Chondrocyte (in vitro differentiated cells): ENCODE data around the gene DEGS2. TPM values are rescaled to one million over a fixed set of nuclear protein-coding genes. Genes with fewer than 3 reads are reported as not detected.

Experiments used
- DNase-seq: peaks from one replicate; pipeline ENCODE4 v3.0.0; 2021; ENCODE audit warnings: mixed read lengths, low spot score
- H3K27ac Mint-ChIP-seq: one replicate; pipeline ENCODE4 v1.8.0; 2021; ENCODE audit warnings: mild to moderate bottlenecking, moderate library complexity, mixed read lengths; ENCODE audit not compliant: unreplicated experiment
- H3K27me3 Mint-ChIP-seq: 2 replicates; pipeline ENCODE4 v1.8.0; 2021; ENCODE audit warnings: low read depth, mixed read lengths
- H3K36me3 Mint-ChIP-seq: 2 replicates; pipeline ENCODE4 v1.8.0; 2021; ENCODE audit warnings: low read depth, mixed read lengths
- H3K4me1 Mint-ChIP-seq: 2 replicates; pipeline ENCODE4 v1.8.0; 2021; ENCODE audit warnings: low read depth, mild to moderate bottlenecking, mixed read lengths
- H3K4me3 Mint-ChIP-seq: one replicate; pipeline ENCODE4 v1.8.0; 2021; ENCODE audit warnings: mild to moderate bottlenecking, moderate library complexity, mixed read lengths; ENCODE audit not compliant: unreplicated experiment
- H3K9me3 Mint-ChIP-seq: 2 replicates; pipeline ENCODE4 v1.8.0; 2021; ENCODE audit warnings: low read depth, mixed read lengths
- total RNA-seq: library from RNA; stranded (reverse); gene quantifications from 3 replicates; pipeline ENCODE4 v1.2.1, GENCODE V29; 2021
- TF ChIP-seq, protein P1 (sequence below): fragments of 200-600 bp; sonication (generic); IDR thresholded peaks from 2 replicates; pipeline ENCODE4 v1.5.0; 2021; ENCODE audit warnings: antibody characterized with exemption, mild to moderate bottlenecking, moderate library complexity

DEGS2 gene
- total RNA-seq, 1 donor from 2014 or later: 0.17 TPM

- no peak for DNase-seq
Measured at GRCh38 chr14:100117633-100118395, 41.6 kb downstream of the DEGS2 start.

DNA sequence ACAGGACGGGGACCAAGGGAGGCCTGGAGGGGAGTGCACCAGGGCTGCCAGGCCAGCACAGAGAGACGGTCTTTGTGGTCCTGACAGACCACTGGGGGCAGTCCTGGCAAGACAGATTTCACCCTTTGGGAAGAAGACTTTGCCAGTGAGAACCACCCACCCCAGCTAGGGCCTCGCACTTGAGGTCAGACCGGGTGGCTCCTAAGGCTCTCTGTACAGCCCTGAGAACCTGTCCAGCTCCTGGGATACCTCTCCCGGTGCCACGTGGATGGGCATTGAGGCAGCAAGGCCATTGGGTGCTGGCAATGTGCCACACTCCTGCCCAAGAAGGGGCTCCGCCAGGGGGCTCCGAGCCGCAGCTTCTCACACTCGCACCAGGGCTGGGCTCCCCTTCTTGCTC lies 42.4 kb downstream of the DEGS2 start:
- Mint-ChIP-seq H3K9me3 (no peaks in the 10 kb centered on the region), H3K27me3 (no peaks in the 10 kb centered on the region), H3K27ac (no peak overlapping the region), H3K4me3 (no peak overlapping the region), H3K36me3 (peaks cover 12% of the 10 kb centered on the region), H3K4me1 (peaks cover 16% of the 10 kb centered on the region)
- TF ChIP-seq, protein P1, sequence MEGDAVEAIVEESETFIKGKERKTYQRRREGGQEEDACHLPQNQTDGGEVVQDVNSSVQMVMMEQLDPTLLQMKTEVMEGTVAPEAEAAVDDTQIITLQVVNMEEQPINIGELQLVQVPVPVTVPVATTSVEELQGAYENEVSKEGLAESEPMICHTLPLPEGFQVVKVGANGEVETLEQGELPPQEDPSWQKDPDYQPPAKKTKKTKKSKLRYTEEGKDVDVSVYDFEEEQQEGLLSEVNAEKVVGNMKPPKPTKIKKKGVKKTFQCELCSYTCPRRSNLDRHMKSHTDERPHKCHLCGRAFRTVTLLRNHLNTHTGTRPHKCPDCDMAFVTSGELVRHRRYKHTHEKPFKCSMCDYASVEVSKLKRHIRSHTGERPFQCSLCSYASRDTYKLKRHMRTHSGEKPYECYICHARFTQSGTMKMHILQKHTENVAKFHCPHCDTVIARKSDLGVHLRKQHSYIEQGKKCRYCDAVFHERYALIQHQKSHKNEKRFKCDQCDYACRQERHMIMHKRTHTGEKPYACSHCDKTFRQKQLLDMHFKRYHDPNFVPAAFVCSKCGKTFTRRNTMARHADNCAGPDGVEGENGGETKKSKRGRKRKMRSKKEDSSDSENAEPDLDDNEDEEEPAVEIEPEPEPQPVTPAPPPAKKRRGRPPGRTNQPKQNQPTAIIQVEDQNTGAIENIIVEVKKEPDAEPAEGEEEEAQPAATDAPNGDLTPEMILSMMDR: no peak
- peak; percentile 81 for DNase-seq

More at GRCh38 chr14:100117633-100118395, 41.6 kb downstream of the DEGS2 start:
- Mint-ChIP-seq H3K27ac (no peak overlapping the region), H3K36me3 (peaks cover 12% of the 10 kb centered on the region), H3K4me3 (no peak overlapping the region), H3K9me3 (no peaks in the 10 kb centered on the region), H3K27me3 (no peaks in the 10 kb centered on the region), H3K4me1 (peaks cover 8% of the 10 kb centered on the region)
- TF ChIP-seq, protein P1: no peak

DNA sequence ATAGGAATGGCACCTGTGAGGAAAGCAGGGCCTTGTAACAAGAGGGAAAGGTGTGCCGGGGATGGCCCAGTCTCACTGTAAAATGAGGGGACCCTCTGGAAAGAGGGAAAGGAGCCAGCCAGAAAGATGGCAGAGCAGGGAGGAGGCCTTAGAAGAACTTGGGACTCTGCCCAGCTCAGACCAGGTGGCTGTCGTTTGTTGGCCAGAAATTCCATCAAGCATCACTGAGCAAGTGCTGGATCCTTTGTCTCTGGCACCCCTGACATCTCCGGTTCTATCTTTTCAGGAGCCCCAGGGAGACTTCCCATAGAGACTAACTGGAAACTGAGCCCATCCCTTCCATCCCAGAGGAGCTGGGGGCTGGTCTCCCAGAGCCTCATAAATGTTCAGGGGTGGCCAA lies 43.3 kb downstream of the DEGS2 start:
- Mint-ChIP-seq H3K4me3 (no peak overlapping the region), H3K27ac (no peak overlapping the region), H3K4me1 (peaks cover 23% of the 10 kb centered on the region), H3K9me3 (no peaks in the 10 kb centered on the region), H3K36me3 (peaks cover 12% of the 10 kb centered on the region), H3K27me3 (no peaks in the 10 kb centered on the region)
- no peak for DNase-seq
- TF ChIP-seq, protein P1: no peak

DNA sequence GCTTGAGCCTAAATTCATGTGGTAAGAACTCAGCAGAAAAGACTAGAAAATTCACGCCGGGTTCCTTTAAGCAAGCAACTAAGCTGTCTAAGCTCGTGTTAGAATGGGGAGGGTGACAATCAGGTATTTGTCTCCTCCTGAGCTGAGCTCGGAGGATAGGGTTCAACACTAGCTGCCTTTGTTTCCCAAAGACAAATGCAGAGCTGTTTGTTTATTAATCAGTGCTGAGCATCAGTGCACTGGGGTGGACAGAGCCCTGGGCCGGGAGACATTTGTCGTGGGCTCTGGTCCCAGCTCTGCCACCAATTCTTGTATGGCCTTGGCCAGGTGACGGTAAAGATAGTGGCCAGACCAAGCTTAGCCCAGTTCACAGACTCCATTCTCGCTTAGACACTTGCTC lies 43.7 kb downstream of the DEGS2 start:
- H3K4me3 Mint-ChIP-seq: no peak overlapping the region
- no peaks in the 10 kb centered on the region for H3K27me3 Mint-ChIP-seq
- H3K27ac Mint-ChIP-seq: no peak overlapping the region
- peaks cover 12% of the 10 kb centered on the region for H3K36me3 Mint-ChIP-seq
- no peak for DNase-seq
- TF ChIP-seq, protein P1: no peak
- H3K9me3 Mint-ChIP-seq: no peaks in the 10 kb centered on the region
- H3K4me1 Mint-ChIP-seq: peaks cover 23% of the 10 kb centered on the region

DNA sequence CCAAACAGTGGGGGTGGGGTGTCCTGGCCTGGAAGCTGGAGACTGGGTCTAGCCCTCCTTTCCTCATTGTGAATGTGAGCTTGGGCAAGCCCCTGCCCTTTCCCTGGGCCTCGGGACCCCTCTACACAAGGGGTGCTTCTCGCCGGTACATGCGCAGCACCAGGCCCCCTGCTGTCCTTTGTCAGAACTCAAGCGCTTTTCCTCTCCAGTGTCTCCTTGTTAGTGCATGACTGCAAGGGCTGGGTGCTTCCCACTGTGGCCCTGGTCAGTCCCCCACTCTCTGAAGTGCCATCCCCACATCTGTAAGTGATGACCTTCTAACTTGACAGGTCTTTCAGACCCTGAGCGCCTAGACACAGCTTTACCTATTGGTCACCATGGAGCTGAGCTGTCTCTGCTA lies 44.2 kb downstream of the DEGS2 start:
- TF ChIP-seq, protein P1: peak; percentile 15
- Mint-ChIP-seq H3K36me3 (peaks cover 10% of the 10 kb centered on the region), H3K4me1 (peaks cover 23% of the 10 kb centered on the region), H3K4me3 (no peak overlapping the region), H3K27me3 (no peaks in the 10 kb centered on the region), H3K27ac (no peak overlapping the region), H3K9me3 (no peaks in the 10 kb centered on the region)
- DNase-seq: no peak
